Measurements from ENCODE around the gene GRIK2. TPM values are rescaled to one million over a fixed set of nuclear protein-coding genes. Genes with fewer than 3 reads are reported as not detected.

Gene GRIK2
- total RNA-seq, 4 donors from 2014 or later = 1.6 to 8.9 (median 8.6) TPM; not detected in 1

- no peak for DNase-seq
- no peak for TF ChIP-seq POLR2A (IDR thresholded peaks at IDR 0.05)
- TF ChIP-seq CTCF (IDR thresholded peaks at IDR 0.05) = no peak
These were observed 543.0 kb downstream of the GRIK2 start for GRCh38 chr6:101936516-101936915.

GRCh38 chr6:101937108-101937507 is 543.6 kb downstream of the GRIK2 start:
- Histone ChIP-seq H3K4me3 (no peak overlapping the region), H3K27me3 (no peaks in the 10 kb centered on the region), H3K36me3 (no peaks in the 10 kb centered on the region), H3K4me1 (no peaks in the 10 kb centered on the region), H3K9me3 (no peaks in the 10 kb centered on the region), H3K27ac (no peak overlapping the region)
- DNase-seq = no peak
- TF ChIP-seq CTCF (IDR thresholded peaks at IDR 0.05) = no peak

More at GRCh38 chr6:101936516-101936915, 543.0 kb downstream of the GRIK2 start:
- Histone ChIP-seq H3K9me3 (no peaks in the 10 kb centered on the region), H3K27ac (no peak overlapping the region), H3K4me1 (no peaks in the 10 kb centered on the region), H3K36me3 (no peaks in the 10 kb centered on the region), H3K4me3 (no peak overlapping the region), H3K27me3 (no peaks in the 10 kb centered on the region)

GRCh38 chr6:101940391-101940790 is 546.9 kb downstream of the GRIK2 start:
- TF ChIP-seq CTCF (IDR thresholded peaks at IDR 0.05) (no peak), POLR2A (IDR thresholded peaks at IDR 0.05) (no peak)
- no peak overlapping the region for H3K4me3 ChIP-seq
- H3K36me3 ChIP-seq = no peaks in the 10 kb centered on the region
- no peaks in the 10 kb centered on the region for H3K9me3 ChIP-seq
- no peaks in the 10 kb centered on the region for H3K27me3 ChIP-seq
- DNase-seq = no peak
- H3K4me1 ChIP-seq = no peaks in the 10 kb centered on the region
- no peak overlapping the region for H3K27ac ChIP-seq

GRCh38 chr6:101956961-101957360 is 563.5 kb downstream of the GRIK2 start:
- no peak for TF ChIP-seq CTCF (IDR thresholded peaks at IDR 0.05)
- TF ChIP-seq POLR2A (IDR thresholded peaks at IDR 0.05) = no peak
- no peaks in the 10 kb centered on the region for H3K9me3 ChIP-seq
- no peaks in the 10 kb centered on the region for H3K4me1 ChIP-seq
- H3K4me3 ChIP-seq = no peak overlapping the region
- H3K27me3 ChIP-seq = no peaks in the 10 kb centered on the region
- no peak overlapping the region for H3K27ac ChIP-seq
- H3K36me3 ChIP-seq = no peaks in the 10 kb centered on the region
- no peak for DNase-seq

- DNase-seq = no peak
- Histone ChIP-seq H3K9me3 (no peaks in the 10 kb centered on the region), H3K4me3 (no peak overlapping the region), H3K27me3 (no peaks in the 10 kb centered on the region), H3K27ac (no peak overlapping the region), H3K4me1 (no peaks in the 10 kb centered on the region), H3K36me3 (no peaks in the 10 kb centered on the region)
- TF ChIP-seq CTCF (IDR thresholded peaks at IDR 0.05) = no peak
- no peak for TF ChIP-seq POLR2A (IDR thresholded peaks at IDR 0.05)
These were observed 567.8 kb downstream of the GRIK2 start for GRCh38 chr6:101961357-101961756.

GRCh38 chr6:101980924-101981323 is 587.4 kb downstream of the GRIK2 start:
- H3K4me1 ChIP-seq = no peaks in the 10 kb centered on the region
- no peak for DNase-seq
- no peak overlapping the region for H3K4me3 ChIP-seq
- H3K27ac ChIP-seq = no peak overlapping the region
- no peak for TF ChIP-seq POLR2A (IDR thresholded peaks at IDR 0.05)
- TF ChIP-seq CTCF (IDR thresholded peaks at IDR 0.05) = no peak
- no peaks in the 10 kb centered on the region for H3K27me3 ChIP-seq
- H3K36me3 ChIP-seq = no peaks in the 10 kb centered on the region
- H3K9me3 ChIP-seq = no peaks in the 10 kb centered on the region

Data from Peyer's patch (tissue), 4 donors.